ENCODE measurements around the gene TAX1BP3.

- TF ChIP-seq CTCF (IDR thresholded peaks at IDR 0.05), result no peak
- no peak for TF ChIP-seq POLR2A (IDR thresholded peaks at IDR 0.05)
Measured at GRCh38 chr17:3691617-3692067, 23.3 kb upstream of the TAX1BP3 start.

Measured in heart left ventricle (tissue), 13 donors.